Lower lobe of right lung (tissue), 2 donors: ENCODE data around the gene CHST1. TPM values are rescaled to one million over a fixed set of nuclear protein-coding genes. Genes with fewer than 3 reads are reported as not detected.

ENCODE experiments used
- ATAC-seq, 2 donors: fragments of 200-7000 bp; cut with Tn5 transposase; one replicate each; pipeline ENCODE4 v1.9.1; 2020 to 2022; ENCODE audit warnings: mild to moderate bottlenecking in 2 of 2, moderate library complexity in 2 of 2
- DNase-seq: peaks from one replicate; pipeline ENCODE4 v3.0.0-alpha.2; 2020
- H3K27ac ChIP-seq: fragments of 200-600 bp; one replicate; pipeline ENCODE4 v1.8.0; 2022
- H3K27me3 ChIP-seq: fragments of 200-600 bp; one replicate; pipeline ENCODE4 v1.8.0; 2022; ENCODE audit warnings: low read depth
- H3K36me3 ChIP-seq: fragments of 200-600 bp; one replicate; pipeline ENCODE4 v1.8.0; 2022; ENCODE audit warnings: mild to moderate bottlenecking
- H3K4me1 ChIP-seq: fragments of 200-600 bp; one replicate; pipeline ENCODE4 v1.8.0; 2022
- H3K4me3 ChIP-seq: fragments of 200-600 bp; one replicate; pipeline ENCODE4 v1.8.0; 2022; ENCODE audit warnings: mild to moderate bottlenecking
- H3K9me3 ChIP-seq: fragments of 200-600 bp; one replicate; pipeline ENCODE4 v1.8.0; 2022
- CTCF ChIP-seq: fragments of 200-600 bp; IDR thresholded peaks from one replicate; pipeline ENCODE4 v1.8.0; 2022; ENCODE audit warnings: antibody characterized with exemption, mild to moderate bottlenecking
- intact Hi-C: fragments of 100-400 bp; cut with DNase I; formaldehyde crosslinking; loops from one replicate; pipeline ENCODE4 v1.11.0; 2022
- total RNA-seq: library from RNA; stranded (reverse); fragmentation: NEBNext Ultra II Directional; extraction: Animal tissue kit (Norgen Biotek cat#: 25700); gene quantifications from one replicate; pipeline ENCODE4 v1.2.1, GENCODE V29; 2021
- donor health status: DM: no; HTN: yes; CAD: no; lungs with severe emphysema.

CHST1 gene
- total RNA-seq, 1 donor from 2014 or later: 4.6 TPM

- Histone ChIP-seq H3K4me1 (no peaks in the 10 kb centered on the region), H3K9me3 (no peaks in the 10 kb centered on the region), H3K4me3 (no peak overlapping the region), H3K36me3 (no peaks in the 10 kb centered on the region), H3K27ac (no peak overlapping the region), H3K27me3 (no peaks in the 10 kb centered on the region)
- no peak for TF ChIP-seq CTCF
- ATAC-seq (no peak), DNase-seq (no peak)
- intact Hi-C loops: no loop called here
Observed at GRCh38 chr11:45687836-45688235, 22.4 kb upstream of the CHST1 start.

- intact Hi-C loops: no loop called here
- Histone ChIP-seq H3K27ac (no peak overlapping the region), H3K9me3 (no peaks in the 10 kb centered on the region), H3K4me3 (no peak overlapping the region), H3K4me1 (no peaks in the 10 kb centered on the region), H3K36me3 (no peaks in the 10 kb centered on the region), H3K27me3 (no peaks in the 10 kb centered on the region)
- ATAC-seq (no peak), DNase-seq (no peak)
- TF ChIP-seq CTCF: no peak
Observed at GRCh38 chr11:45685964-45686537, 20.6 kb upstream of the CHST1 start.

GRCh38 chr11:45684440-45684839 is 19.0 kb upstream of the CHST1 start:
- Histone ChIP-seq H3K27me3 (no peaks in the 10 kb centered on the region), H3K9me3 (no peaks in the 10 kb centered on the region), H3K27ac (no peak overlapping the region), H3K4me1 (no peaks in the 10 kb centered on the region), H3K4me3 (no peak overlapping the region), H3K36me3 (no peaks in the 10 kb centered on the region)
- DNase-seq (no peak), ATAC-seq (no peak)
- intact Hi-C loops: no loop called here
- TF ChIP-seq CTCF: no peak

GRCh38 chr11:45683271-45684058 is 18.0 kb upstream of the CHST1 start:
- TF ChIP-seq CTCF: no peak
- Histone ChIP-seq H3K4me1 (no peaks in the 10 kb centered on the region), H3K9me3 (no peaks in the 10 kb centered on the region), H3K27ac (no peak overlapping the region), H3K36me3 (no peaks in the 10 kb centered on the region), H3K27me3 (no peaks in the 10 kb centered on the region), H3K4me3 (no peak overlapping the region)
- DNase-seq (no peak), ATAC-seq (no peak)
- intact Hi-C loops: no loop called here

GRCh38 chr11:45679806-45680205 is 14.4 kb upstream of the CHST1 start:
- intact Hi-C loops: no loop called here

More at GRCh38 chr11:45679806-45680205, 14.4 kb upstream of the CHST1 start:
- Histone ChIP-seq H3K36me3 (no peaks in the 10 kb centered on the region), H3K4me1 (no peaks in the 10 kb centered on the region), H3K27me3 (no peaks in the 10 kb centered on the region), H3K27ac (no peak overlapping the region), H3K4me3 (no peak overlapping the region), H3K9me3 (no peaks in the 10 kb centered on the region)
- no peak for TF ChIP-seq CTCF
- ATAC-seq (no peak), DNase-seq (no peak)
